Measurements from ENCODE around the gene PLD5. TPM values are rescaled to one million over a fixed set of nuclear protein-coding genes. Genes with fewer than 3 reads are reported as not detected.
A peak's percentile ranks its signal among the peaks of the same experiment; 100 is the strongest.

The PLD5 gene
- polyA plus RNA-seq, 1 of the 3 experiments (the other 2 are of a cell fraction): 0.08 TPM

DNA sequence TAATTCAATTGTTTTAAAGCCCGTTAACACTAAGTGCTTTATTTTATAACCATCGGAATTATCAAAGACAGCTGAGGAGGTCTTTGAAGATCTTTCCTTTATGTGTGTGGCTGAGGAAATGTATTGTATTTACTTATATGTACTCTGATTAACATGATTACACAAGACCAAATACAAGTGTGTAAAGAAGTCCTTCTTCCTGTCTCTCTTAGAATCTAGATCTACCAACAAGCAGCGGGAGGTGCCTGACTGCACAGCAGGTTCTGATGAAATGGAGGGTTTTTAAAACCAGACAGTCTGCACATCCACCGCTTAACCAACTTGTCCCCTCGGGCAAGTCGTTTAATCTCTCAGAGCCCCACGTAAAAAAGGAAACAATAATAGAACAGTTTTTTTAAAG is 285.1 kb downstream of the PLD5 start:
- H3K27me3 ChIP-seq (ENCODE audit: insufficient read depth): no peaks in the 10 kb centered on the region
- ChIA-PET CTCF (no interaction called here), POLR2A (no interaction called here)
- no peak for DNase-seq
- no peaks in the 10 kb centered on the region for H3K79me2 ChIP-seq (ENCODE audit: insufficient read depth)
- peaks cover 0 to 4% of the 10 kb centered on the region in 2 experiments; a peak in 1 of 4 replicates for H3K4me1 ChIP-seq (ENCODE audit: control insufficient read depth in 1 of 2, insufficient read depth in 2 of 2, low read depth in 1 of 2, low read length in 1 of 2)
- H2AFZ ChIP-seq (ENCODE audit: low read depth): no peak overlapping the region
- no peaks in the 10 kb centered on the region for H3K9me2 ChIP-seq
- TF ChIP-seq NRF1 (IDR thresholded peaks at IDR 0.05; ENCODE audit: low read depth, low read length) (no peak), EZH2phosphoT487 (IDR thresholded peaks at IDR 0.05; ENCODE audit: borderline replicate concordance, low read depth) (no peak), EP300 (IDR thresholded peaks at IDR 0.05; ENCODE audit: borderline replicate concordance in 1 of 2, low read depth in 1 of 2, low read length in 1 of 2) (no peak), RFX5 (IDR thresholded peaks at IDR 0.05; ENCODE audit: low read length) (no peak), FOSL2 (IDR thresholded peaks at IDR 0.05; ENCODE audit: borderline replicate concordance, low read depth) (no peak), FOXJ3 (CRISPR knock-in tag; IDR thresholded peaks at IDR 0.05) (no peak), MXI1 (IDR thresholded peaks at IDR 0.05; ENCODE audit: low read depth, low read length) (no peak), MEF2A (IDR thresholded peaks at IDR 0.05; ENCODE audit: borderline replicate concordance, low read depth) (no peak), SIN3A (IDR thresholded peaks at IDR 0.05; ENCODE audit: borderline replicate concordance, low read depth, low read length) (no peak), YY1 (IDR thresholded peaks at IDR 0.05; ENCODE audit: low read depth) (no peak), GABPA (IDR thresholded peaks at IDR 0.05; ENCODE audit: low read depth) (no peak), TCF12 (IDR thresholded peaks at IDR 0.05) (no peak)
- TF ChIP-seq, protein P1, sequence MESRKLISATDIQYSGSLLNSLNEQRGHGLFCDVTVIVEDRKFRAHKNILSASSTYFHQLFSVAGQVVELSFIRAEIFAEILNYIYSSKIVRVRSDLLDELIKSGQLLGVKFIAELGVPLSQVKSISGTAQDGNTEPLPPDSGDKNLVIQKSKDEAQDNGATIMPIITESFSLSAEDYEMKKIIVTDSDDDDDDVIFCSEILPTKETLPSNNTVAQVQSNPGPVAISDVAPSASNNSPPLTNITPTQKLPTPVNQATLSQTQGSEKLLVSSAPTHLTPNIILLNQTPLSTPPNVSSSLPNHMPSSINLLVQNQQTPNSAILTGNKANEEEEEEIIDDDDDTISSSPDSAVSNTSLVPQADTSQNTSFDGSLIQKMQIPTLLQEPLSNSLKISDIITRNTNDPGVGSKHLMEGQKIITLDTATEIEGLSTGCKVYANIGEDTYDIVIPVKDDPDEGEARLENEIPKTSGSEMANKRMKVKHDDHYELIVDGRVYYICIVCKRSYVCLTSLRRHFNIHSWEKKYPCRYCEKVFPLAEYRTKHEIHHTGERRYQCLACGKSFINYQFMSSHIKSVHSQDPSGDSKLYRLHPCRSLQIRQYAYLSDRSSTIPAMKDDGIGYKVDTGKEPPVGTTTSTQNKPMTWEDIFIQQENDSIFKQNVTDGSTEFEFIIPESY (IDR thresholded peaks at IDR 0.05; ENCODE audit: borderline replicate concordance, low read depth): no peak
- TF ChIP-seq, protein P2, sequence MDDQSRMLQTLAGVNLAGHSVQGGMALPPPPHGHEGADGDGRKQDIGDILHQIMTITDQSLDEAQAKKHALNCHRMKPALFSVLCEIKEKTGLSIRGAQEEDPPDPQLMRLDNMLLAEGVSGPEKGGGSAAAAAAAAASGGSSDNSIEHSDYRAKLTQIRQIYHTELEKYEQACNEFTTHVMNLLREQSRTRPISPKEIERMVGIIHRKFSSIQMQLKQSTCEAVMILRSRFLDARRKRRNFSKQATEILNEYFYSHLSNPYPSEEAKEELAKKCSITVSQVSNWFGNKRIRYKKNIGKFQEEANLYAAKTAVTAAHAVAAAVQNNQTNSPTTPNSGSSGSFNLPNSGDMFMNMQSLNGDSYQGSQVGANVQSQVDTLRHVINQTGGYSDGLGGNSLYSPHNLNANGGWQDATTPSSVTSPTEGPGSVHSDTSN (IDR thresholded peaks at IDR 0.05): no peak
- TF ChIP-seq, protein P3, sequence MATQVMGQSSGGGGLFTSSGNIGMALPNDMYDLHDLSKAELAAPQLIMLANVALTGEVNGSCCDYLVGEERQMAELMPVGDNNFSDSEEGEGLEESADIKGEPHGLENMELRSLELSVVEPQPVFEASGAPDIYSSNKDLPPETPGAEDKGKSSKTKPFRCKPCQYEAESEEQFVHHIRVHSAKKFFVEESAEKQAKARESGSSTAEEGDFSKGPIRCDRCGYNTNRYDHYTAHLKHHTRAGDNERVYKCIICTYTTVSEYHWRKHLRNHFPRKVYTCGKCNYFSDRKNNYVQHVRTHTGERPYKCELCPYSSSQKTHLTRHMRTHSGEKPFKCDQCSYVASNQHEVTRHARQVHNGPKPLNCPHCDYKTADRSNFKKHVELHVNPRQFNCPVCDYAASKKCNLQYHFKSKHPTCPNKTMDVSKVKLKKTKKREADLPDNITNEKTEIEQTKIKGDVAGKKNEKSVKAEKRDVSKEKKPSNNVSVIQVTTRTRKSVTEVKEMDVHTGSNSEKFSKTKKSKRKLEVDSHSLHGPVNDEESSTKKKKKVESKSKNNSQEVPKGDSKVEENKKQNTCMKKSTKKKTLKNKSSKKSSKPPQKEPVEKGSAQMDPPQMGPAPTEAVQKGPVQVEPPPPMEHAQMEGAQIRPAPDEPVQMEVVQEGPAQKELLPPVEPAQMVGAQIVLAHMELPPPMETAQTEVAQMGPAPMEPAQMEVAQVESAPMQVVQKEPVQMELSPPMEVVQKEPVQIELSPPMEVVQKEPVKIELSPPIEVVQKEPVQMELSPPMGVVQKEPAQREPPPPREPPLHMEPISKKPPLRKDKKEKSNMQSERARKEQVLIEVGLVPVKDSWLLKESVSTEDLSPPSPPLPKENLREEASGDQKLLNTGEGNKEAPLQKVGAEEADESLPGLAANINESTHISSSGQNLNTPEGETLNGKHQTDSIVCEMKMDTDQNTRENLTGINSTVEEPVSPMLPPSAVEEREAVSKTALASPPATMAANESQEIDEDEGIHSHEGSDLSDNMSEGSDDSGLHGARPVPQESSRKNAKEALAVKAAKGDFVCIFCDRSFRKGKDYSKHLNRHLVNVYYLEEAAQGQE (IDR thresholded peaks at IDR 0.05; ENCODE audit: low read depth, low read length): no peak
- H3K9me3 ChIP-seq: no peaks in the 10 kb centered on the region
- WGBS (ENCODE audit: low lambda C conversion rate): 33% methylated on average over 7 of the region's 7 CpGs
- peaks cover 0 to 3% of the 10 kb centered on the region in 2 experiments for H3K36me3 ChIP-seq (replicated peaks in 1 of 2; ENCODE audit: control insufficient read depth in 1 of 2, insufficient read depth in 2 of 2, low read length in 1 of 2)
- no peak overlapping the region for H3K9ac ChIP-seq
- H3K4me3 ChIP-seq (ENCODE audit: low read depth in 2 of 2, low read length in 1 of 2): no peak overlapping the region
- H4K20me1 ChIP-seq (ENCODE audit: insufficient read depth): no peaks in the 10 kb centered on the region
- no peaks in the 10 kb centered on the region for H3F3A ChIP-seq (replicated peaks; ENCODE audit: insufficient read depth)
- no peak overlapping the region for H3K4me2 ChIP-seq
- H3K27ac ChIP-seq (ENCODE audit: low read depth in 2 of 2, low read length in 1 of 2): peak overlapping the region in 1 of 2 experiments; percentile 47; a peak in 1 of 4 replicates
